H1 (cell line): Measurements from ENCODE around the gene SNX20. TPM values are rescaled to one million over a fixed set of nuclear protein-coding genes. Genes with fewer than 3 reads are reported as not detected.

Experiments used
- CHD7 ChIP-seq: fragments of 300-600 bp; sonication (generic); IDR thresholded peaks from 2 replicates; pipeline ENCODE4 v1.7.1; 2012; ENCODE audit warnings: low read length, moderate library complexity, mild to moderate bottlenecking, inconsistent platforms; ENCODE audit not compliant: insufficient replicate concordance
- HDAC6 ChIP-seq: IDR thresholded peaks from one replicate; pipeline ENCODE4 v1.7.1; 2012; ENCODE audit warnings: low read depth, mild to moderate bottlenecking, inconsistent platforms, low read length, moderate library complexity
- polyA plus RNA-seq, 7 experiments: library from polyadenylated mRNA; depleted of rRNA in 3 of 7; stranded (reverse) in 5 of 7; unstranded in 2 of 7; fragments of >200 nt in 5 of 7; fragments of 200-250 nt in 2 of 7; gene quantifications; 1 replicate in 5 of 7; 2 replicates in 1 of 7; 4 replicates in 1 of 7; pipeline versions ENCODE4 v1.2.1 to v1.2.3, GENCODE V29; 2011 to 2013; ENCODE audit warnings: missing spikeins in 2 of 7, mixed read lengths in 2 of 7
- total RNA-seq: library from RNA; stranded (reverse); fragmentation: NEBNext Ultra II Directional; extraction: Animal tissue kit (Norgen Biotek cat#: 25700); gene quantifications from 2 replicates; pipeline ENCODE4 v1.2.1, GENCODE V29; 2021

SNX20 gene
- total and polyA plus RNA-seq, 2 of the 8 experiments (the other 6 are each of a cell fraction or from before 2014, with no cell fraction given), result not detected

DNA sequence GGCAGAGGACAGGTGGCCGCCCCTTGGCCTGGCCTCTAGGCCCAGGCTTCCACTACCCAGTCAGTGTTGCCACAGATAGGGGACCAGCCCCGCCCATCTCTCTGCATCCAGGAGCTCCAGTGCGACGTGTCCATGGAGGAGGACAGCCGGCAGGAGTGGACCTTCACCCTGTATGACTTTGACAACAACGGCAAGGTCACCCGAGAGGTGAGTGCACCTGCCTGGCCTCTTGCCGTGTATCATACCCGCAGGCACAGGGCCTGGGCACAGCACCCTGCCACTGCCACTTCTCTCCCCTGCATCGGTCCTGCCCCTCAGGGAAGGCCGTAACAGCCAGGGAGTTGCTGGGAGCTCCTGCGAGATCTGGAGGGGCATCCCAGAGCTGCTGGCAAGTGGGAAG is 55.7 kb downstream of the SNX20 start (continued):
- TF ChIP-seq CHD7, result no peak
- TF ChIP-seq HDAC6, result no peak
- TF ChIP-seq, all 59 proteins: peak for 0
